A673 (cell line): ENCODE data around the gene SIRPA. TPM values are rescaled to one million over a fixed set of nuclear protein-coding genes. Genes with fewer than 3 reads are reported as not detected.

Experiments
- BruUV-seq: library from RNA; stranded (reverse); fragments of 400-500 nt; replicated peaks from 2 replicates; lab custom pipeline; 2021; lab: Mats Ljungman, UMichigan
- CTCF ChIA-PET: fragments of 300-600 bp; sonication (Branson Sonifier 250); formaldehyde crosslinking; loops from one replicate; lab custom pipeline; 2022; ENCODE audit warnings: antibody characterized with exemption; lab: Charles Lee
- POLR2A ChIA-PET: fragments of 300-600 bp; sonication (Branson Sonifier 250); formaldehyde crosslinking; loops from one replicate; lab custom pipeline; 2022; ENCODE audit warnings: antibody characterized with exemption; ENCODE audit not compliant: low non-redundant PET; lab: Charles Lee
- DNase-seq: peaks from one replicate; pipeline ENCODE4 v3.0.0-alpha.2; 2015; ENCODE audit warnings: low spot score
- H3K27ac ChIP-seq: fragments of 200-600 bp; sonication (generic); 2 replicates; pipeline ENCODE4 v1.5.1; 2016; ENCODE audit warnings: mixed run types, low read depth, mild to moderate bottlenecking, mixed read lengths, antibody characterized with exemption, low read length; ENCODE audit not compliant: poor library complexity, severe bottlenecking
- H3K27me3 ChIP-seq: fragments of 200-600 bp; sonication (generic); replicated peaks from 2 replicates; pipeline ENCODE4 v1.6.1; 2017; ENCODE audit warnings: mixed run types, low read depth, mild to moderate bottlenecking, mixed read lengths, antibody characterized with exemption, low read length; ENCODE audit not compliant: insufficient read depth, poor library complexity
- H3K36me3 ChIP-seq: fragments of 200-600 bp; sonication (generic); 2 replicates; pipeline ENCODE4 v1.6.1; 2016; ENCODE audit warnings: mixed run types, mild to moderate bottlenecking, mixed read lengths, antibody characterized with exemption, low read length; ENCODE audit not compliant: insufficient read depth, poor library complexity, severe bottlenecking
- H3K4me1 ChIP-seq: fragments of 200-600 bp; sonication (generic); 2 replicates; pipeline ENCODE4 v1.6.1; 2017; ENCODE audit warnings: mixed run types, mild to moderate bottlenecking, mixed read lengths, antibody characterized with exemption, low read length; ENCODE audit not compliant: insufficient read depth, poor library complexity, severe bottlenecking
- H3K4me3 ChIP-seq: fragments of 200-600 bp; sonication (generic); 2 replicates; pipeline ENCODE4 v1.5.1; 2016; ENCODE audit warnings: low read depth, mixed run types, mild to moderate bottlenecking, mixed read lengths, low read length; ENCODE audit not compliant: poor library complexity, severe bottlenecking
- H3K9me3 ChIP-seq: fragments of 200-600 bp; sonication (generic); 2 replicates; pipeline ENCODE4 v1.6.1; 2016; ENCODE audit warnings: mixed run types, low read depth, mild to moderate bottlenecking, mixed read lengths, antibody characterized with exemption, low read length; ENCODE audit not compliant: poor library complexity, severe bottlenecking
- EZH2 ChIP-seq: fragments of 200-600 bp; sonication (generic); IDR thresholded peaks from 2 replicates; pipeline ENCODE4 v1.6.1; 2017; ENCODE audit warnings: borderline replicate concordance, low read depth, mild to moderate bottlenecking, mixed read lengths, antibody characterized with exemption, low read length; ENCODE audit not compliant: poor library complexity, severe bottlenecking
- intact Hi-C: fragments of 100-400 bp; cut with micrococcal nuclease; formaldehyde crosslinking; loops from one replicate; pipeline ENCODE4 v1.10.0; 2022; ENCODE audit not compliant: unreplicated experiment
- total RNA-seq: library from RNA; stranded (reverse); gene quantifications from 2 replicates; pipeline ENCODE4 v1.2.3, GENCODE V29; 2021
- TF ChIP-seq, protein P1 (sequence below): fragments of 300-800, 200-600 bp; sonication (generic); conservative IDR thresholded peaks from 2 replicates; pipeline ENCODE4 v1.5.1; 2017; ENCODE audit warnings: low read depth, mild to moderate bottlenecking, antibody characterized with exemption, low read length, moderate library complexity, mixed read lengths

The SIRPA gene
- total RNA-seq, 1 experiment from 2014 or later, result 81.0 TPM

DNA sequence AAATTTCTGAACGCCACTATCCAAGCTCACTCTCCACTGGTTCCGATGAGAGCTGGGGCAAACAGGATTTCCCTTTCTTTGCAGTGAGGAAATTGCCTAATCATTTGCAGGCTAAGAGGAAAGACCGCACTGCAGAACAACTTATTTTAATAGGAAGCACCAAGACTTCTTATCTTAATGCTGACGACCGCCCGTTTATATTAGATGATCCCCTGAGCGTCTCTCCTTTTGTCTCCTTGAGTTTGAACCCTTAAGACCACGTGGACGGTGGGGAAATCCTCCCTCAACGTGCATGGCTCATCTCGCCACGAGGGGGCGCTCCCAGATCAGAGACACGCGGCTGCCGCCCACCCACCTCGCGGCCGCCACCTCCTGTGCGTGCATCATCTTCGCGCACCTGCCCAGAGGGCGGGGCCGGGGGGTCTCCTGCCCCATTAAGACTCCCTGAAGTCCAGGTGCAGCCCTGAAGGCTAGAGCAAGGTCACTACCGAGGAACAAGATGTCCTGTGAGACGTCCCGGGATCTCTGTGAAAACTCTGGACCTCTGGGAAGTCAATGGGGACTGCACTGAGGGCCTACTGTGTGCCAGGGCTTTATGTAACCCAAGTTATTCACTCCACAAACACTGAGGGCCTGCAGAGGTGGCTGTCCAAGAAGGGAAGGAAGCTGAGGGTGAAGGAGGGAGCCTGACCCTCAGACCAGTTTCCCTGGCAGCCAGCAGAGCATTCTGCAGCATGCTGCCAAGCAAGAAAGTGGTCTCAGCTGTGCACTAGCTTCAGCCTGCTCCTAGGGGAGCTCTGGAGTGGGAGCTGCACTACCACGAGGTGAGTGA, 70.5 kb downstream of the SIRPA start:
- peak; percentile 90 for DNase-seq
- Histone ChIP-seq H3K27me3 (no peaks in the 10 kb centered on the region), H3K4me3 (no peak overlapping the region), H3K4me1 (peaks cover 24% of the 10 kb centered on the region), H3K9me3 (no peaks in the 10 kb centered on the region), H3K36me3 (no peaks in the 10 kb centered on the region), H3K27ac (peak overlapping the region; percentile 42)
- intact Hi-C loops, result loop anchor here (1.0 to 10.0 kb wide), 3 partner anchors 137 to 489 kb away; partner anchors contain the start of gene STK35
- BruUV-seq, result no TSS peak
- ChIA-PET CTCF (interaction anchor here (0.6 to 1.0 kb wide), 4 partner anchors 10 to 490 kb away, joined by 3 to 6 read pairs (median 3); no protein-coding TSS in a partner anchor), POLR2A (no interaction called here)
- TF ChIP-seq EZH2, result no peak
- TF ChIP-seq, protein P1, sequence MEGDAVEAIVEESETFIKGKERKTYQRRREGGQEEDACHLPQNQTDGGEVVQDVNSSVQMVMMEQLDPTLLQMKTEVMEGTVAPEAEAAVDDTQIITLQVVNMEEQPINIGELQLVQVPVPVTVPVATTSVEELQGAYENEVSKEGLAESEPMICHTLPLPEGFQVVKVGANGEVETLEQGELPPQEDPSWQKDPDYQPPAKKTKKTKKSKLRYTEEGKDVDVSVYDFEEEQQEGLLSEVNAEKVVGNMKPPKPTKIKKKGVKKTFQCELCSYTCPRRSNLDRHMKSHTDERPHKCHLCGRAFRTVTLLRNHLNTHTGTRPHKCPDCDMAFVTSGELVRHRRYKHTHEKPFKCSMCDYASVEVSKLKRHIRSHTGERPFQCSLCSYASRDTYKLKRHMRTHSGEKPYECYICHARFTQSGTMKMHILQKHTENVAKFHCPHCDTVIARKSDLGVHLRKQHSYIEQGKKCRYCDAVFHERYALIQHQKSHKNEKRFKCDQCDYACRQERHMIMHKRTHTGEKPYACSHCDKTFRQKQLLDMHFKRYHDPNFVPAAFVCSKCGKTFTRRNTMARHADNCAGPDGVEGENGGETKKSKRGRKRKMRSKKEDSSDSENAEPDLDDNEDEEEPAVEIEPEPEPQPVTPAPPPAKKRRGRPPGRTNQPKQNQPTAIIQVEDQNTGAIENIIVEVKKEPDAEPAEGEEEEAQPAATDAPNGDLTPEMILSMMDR, result peak; percentile 99

DNA sequence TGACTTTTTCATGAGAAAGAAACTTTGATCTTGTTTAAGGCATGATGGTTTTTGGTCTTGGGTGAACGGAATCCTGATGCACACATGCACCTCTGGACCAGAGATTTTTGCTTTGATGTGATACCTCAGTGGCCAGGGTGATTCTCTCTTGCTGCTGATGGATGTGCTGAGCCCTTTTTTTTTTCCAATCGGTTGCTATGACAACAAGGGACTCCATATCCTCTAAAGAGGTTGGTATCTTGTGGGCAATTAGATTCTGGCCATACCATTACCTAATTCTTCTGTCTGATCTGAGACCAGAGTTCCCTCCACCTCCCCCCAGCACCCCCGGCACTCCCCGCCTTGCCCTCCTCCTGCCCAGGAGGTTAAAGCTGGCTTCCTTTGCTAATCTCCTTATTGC, 73.8 kb downstream of the SIRPA start:
- TF ChIP-seq EZH2, result no peak
- TF ChIP-seq, protein P1, result no peak
- no peaks in the 10 kb centered on the region for H3K9me3 ChIP-seq
- POLR2A ChIA-PET, result no interaction called here
- H3K36me3 ChIP-seq, result no peaks in the 10 kb centered on the region
- H3K27me3 ChIP-seq, result no peaks in the 10 kb centered on the region
- intact Hi-C loops, result loop anchor here (5.0 to 10.0 kb wide), 2 partner anchors 133 to 486 kb away; partner anchors contain the start of gene STK35
- H3K4me1 ChIP-seq, result peaks cover 19% of the 10 kb centered on the region
- no peak for DNase-seq
- H3K27ac ChIP-seq, result no peak overlapping the region
- BruUV-seq, result no TSS peak
- no peak overlapping the region for H3K4me3 ChIP-seq
- CTCF ChIA-PET, result no interaction called here

DNA sequence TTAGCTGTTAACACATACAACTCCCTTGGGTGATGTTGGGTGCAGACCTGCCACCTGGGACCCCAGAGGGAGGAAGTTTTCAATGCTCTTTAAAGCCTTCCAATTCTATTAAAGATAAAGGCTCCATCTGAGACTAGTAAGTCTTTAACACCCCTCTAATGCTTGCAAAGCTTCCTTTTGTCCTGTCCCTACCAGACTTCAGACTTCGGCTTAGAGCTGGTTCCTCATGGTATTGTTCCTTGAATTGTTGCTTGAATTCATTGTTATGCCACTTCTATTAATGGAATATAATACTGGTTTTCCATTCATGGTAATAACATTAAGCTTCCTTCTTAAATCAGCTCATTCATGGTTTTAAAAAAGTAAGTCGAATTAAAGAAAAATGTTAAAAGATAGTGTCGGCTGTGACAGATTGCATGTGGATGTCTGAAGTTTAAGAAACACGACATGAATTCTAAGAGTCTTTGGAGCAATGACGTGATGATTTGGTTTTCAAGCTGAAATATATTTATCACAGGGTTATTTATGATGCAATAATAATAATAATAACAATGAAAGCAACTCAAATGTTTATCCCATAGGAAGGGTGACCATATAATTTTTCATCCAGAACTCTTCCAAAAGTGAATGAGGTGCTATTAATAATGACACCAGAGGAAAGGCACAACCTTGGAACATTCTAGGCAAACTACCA, 76.8 kb downstream of the SIRPA start:
- TF ChIP-seq, protein P1, result no peak
- TF ChIP-seq EZH2, result no peak
- POLR2A ChIA-PET, result interaction anchor here (0.6 kb wide), 1 partner anchor 14 kb away, joined by 3 read pairs; no protein-coding TSS in a partner anchor
- CTCF ChIA-PET, result no interaction called here
- BruUV-seq, result no TSS peak
- no peaks in the 10 kb centered on the region for H3K9me3 ChIP-seq
- intact Hi-C loops, result no loop called here
- no peak for DNase-seq
- H3K4me1 ChIP-seq, result no peaks in the 10 kb centered on the region
- no peaks in the 10 kb centered on the region for H3K36me3 ChIP-seq
- H3K27ac ChIP-seq, result no peak overlapping the region
- H3K27me3 ChIP-seq, result no peaks in the 10 kb centered on the region
- no peak overlapping the region for H3K4me3 ChIP-seq
